NCI-H2107 treated with DMSO at 0.1 percent for 48 hours (cell line): ENCODE measurements around the gene TINCR.
"Not testable (repeated sequence)": the region's sequence is repeated elsewhere in the genome, so short reads cannot be mapped to it uniquely, and the experiment has no call there.

Source experiments
- DNase-seq: peaks from one replicate; lab custom pipeline; 2025; ENCODE audit not compliant: unreplicated experiment; lab: John Stamatoyannopoulos, UW

The TINCR gene

GRCh38 chr19:5561559-5561958, 6.2 kb downstream of the TINCR start:
- DNase-seq = no peak

GRCh38 chr19:5560156-5560555, 7.6 kb downstream of the TINCR start:
- no peak for DNase-seq

- no peak for DNase-seq
These were observed 8.0 kb downstream of the TINCR start for GRCh38 chr19:5559804-5560133.

- no peak for DNase-seq
These were observed 9.6 kb downstream of the TINCR start for GRCh38 chr19:5558101-5558621.

GRCh38 chr19:5557691-5558090, 10.1 kb downstream of the TINCR start:
- no peak for DNase-seq

GRCh38 chr19:5554828-5555227, 12.9 kb downstream of the TINCR start:
- no peak for DNase-seq

- DNase-seq = no peak
These were observed 13.9 kb downstream of the TINCR start for GRCh38 chr19:5553892-5554291.

GRCh38 chr19:5547881-5548280, 19.9 kb downstream of the TINCR start:
- DNase-seq = peak; percentile 38

- no peak for DNase-seq
These were observed 21.8 kb downstream of the TINCR start for GRCh38 chr19:5545984-5546383.

GRCh38 chr19:5545051-5545450, 22.7 kb downstream of the TINCR start:
- no peak for DNase-seq

- no peak for DNase-seq
These were observed 25.1 kb downstream of the TINCR start for GRCh38 chr19:5542665-5543064.

- no peak for DNase-seq
These were observed 26.3 kb downstream of the TINCR start for GRCh38 chr19:5541456-5541855.

- DNase-seq = no peak
These were observed 27.5 kb downstream of the TINCR start for GRCh38 chr19:5540208-5540607.

GRCh38 chr19:5537870-5538269, 29.9 kb downstream of the TINCR start:
- DNase-seq = no peak

GRCh38 chr19:5536982-5537579, 30.7 kb downstream of the TINCR start:
- DNase-seq = not testable (repeated sequence)

- DNase-seq = no peak
These were observed 31.3 kb downstream of the TINCR start for GRCh38 chr19:5536337-5536894.

- DNase-seq = no peak
These were observed 32.8 kb downstream of the TINCR start for GRCh38 chr19:5534787-5535586.

- no peak for DNase-seq
These were observed 34.5 kb downstream of the TINCR start for GRCh38 chr19:5533257-5533656.

GRCh38 chr19:5530701-5531100, 37.1 kb downstream of the TINCR start:
- DNase-seq = no peak

- no peak for DNase-seq
These were observed 41.1 kb downstream of the TINCR start for GRCh38 chr19:5526691-5527090.

GRCh38 chr19:5524081-5524480, 43.7 kb downstream of the TINCR start:
- DNase-seq = no peak

GRCh38 chr19:5522106-5522505, 45.6 kb downstream of the TINCR start:
- DNase-seq = no peak
